Ishikawa (cell line): Measurements from ENCODE around the gene LRRC45.

Experiments
- CEBPB ChIP-seq: IDR thresholded peaks from 2 replicates; pipeline ENCODE4 v1.6.1; 2012
- CREB1 ChIP-seq: IDR thresholded peaks from 2 replicates; pipeline ENCODE4 v1.6.1; 2012; ENCODE audit warnings: low read depth
- EP300 ChIP-seq: IDR thresholded peaks from 2 replicates; pipeline ENCODE4 v1.6.1; 2012; ENCODE audit warnings: borderline replicate concordance
- FOXM1 ChIP-seq: IDR thresholded peaks from 2 replicates; pipeline ENCODE4 v1.6.1; 2012; ENCODE audit warnings: low read depth, borderline replicate concordance
- TAF1 ChIP-seq: IDR thresholded peaks from 2 replicates; pipeline ENCODE4 v1.6.1; 2012; ENCODE audit warnings: low read depth, mild to moderate bottlenecking
- TEAD4 ChIP-seq: IDR thresholded peaks from 2 replicates; pipeline ENCODE4 v1.6.1; 2012

GRCh38 chr17:81983011-81983638 lies 40.0 kb upstream of the LRRC45 start:
- TF ChIP-seq FOXM1 (no peak), CREB1 (no peak), TAF1 (no peak), TEAD4 (no peak), EP300 (no peak), CEBPB (no peak)
